ENCODE measurements around the gene TSR3. TPM values are rescaled to one million over a fixed set of nuclear protein-coding genes. Genes with fewer than 3 reads are reported as not detected.

The TSR3 gene
- total and polyA plus RNA-seq, 11 donors = 46.3 to 108 (median 60.0) TPM

- TF ChIP-seq POLR2A (IDR thresholded peaks at IDR 0.05) (no peak), CTCF (IDR thresholded peaks at IDR 0.05) (no peak)
- ATAC-seq = no peak
- 86 to 94% (median 93%) methylated on average over 8 to 16 of the region's 16 CpGs for WGBS, 4 donors
Observed at GRCh38 chr16:1387331-1387730, 35.7 kb upstream of the TSR3 start.

DNA sequence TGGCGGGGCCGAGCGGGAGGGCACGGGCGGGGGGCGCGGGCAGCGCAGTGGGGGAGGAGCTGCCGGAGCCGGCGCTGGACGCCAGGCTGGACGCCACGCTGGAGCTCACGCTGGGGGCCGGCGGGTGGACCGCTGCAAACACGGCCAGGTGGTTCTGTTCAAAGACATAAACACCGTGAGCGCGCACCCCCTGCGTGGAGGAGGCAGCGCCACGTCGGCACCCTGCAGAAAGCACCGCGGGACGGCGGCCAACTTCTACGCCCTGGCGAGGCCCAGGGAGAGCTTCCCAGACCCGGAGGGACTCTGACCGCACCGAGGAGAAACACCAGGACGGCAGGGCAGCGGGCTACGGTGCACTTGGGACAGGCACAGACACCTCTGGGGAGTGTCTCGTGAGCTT, 33.6 kb upstream of the TSR3 start:
- ATAC-seq (no peak), DNase-seq (no peak)
- H3K4me3 ChIP-seq = no peak overlapping the region
- no peaks in the 10 kb centered on the region for H3K4me1 ChIP-seq
- TF ChIP-seq POLR2A (IDR thresholded peaks at IDR 0.05) (no peak), CTCF (IDR thresholded peaks at IDR 0.05) (no peak)
- H3K36me3 ChIP-seq = peaks cover 0 to 76% (median 53%) of the 10 kb centered on the region in 9 donors
- H3K9me3 ChIP-seq = no peaks in the 10 kb centered on the region
- intact Hi-C loops (cut with DNase I) = no loop called here
- no peak overlapping the region for H3K27ac ChIP-seq
- H3K27me3 ChIP-seq = no peaks in the 10 kb centered on the region
- 93 to 97% (median 95%) methylated on average over 39 of the region's 39 CpGs for whole genome bisulfite sequencing, 4 donors

More at GRCh38 chr16:1387331-1387730, 35.7 kb upstream of the TSR3 start:
- H3K27ac ChIP-seq = no peak overlapping the region
- no peak for DNase-seq
- no peaks in the 10 kb centered on the region for H3K4me1 ChIP-seq
- intact Hi-C loops (cut with DNase I) = no loop called here
- no peaks in the 10 kb centered on the region for H3K9me3 ChIP-seq
- peaks cover 0 to 74% (median 55%) of the 10 kb centered on the region in 9 donors for H3K36me3 ChIP-seq
- H3K27me3 ChIP-seq = no peaks in the 10 kb centered on the region
- no peak overlapping the region for H3K4me3 ChIP-seq

GRCh38 chr16:1383556-1383955, 31.9 kb upstream of the TSR3 start:
- Histone ChIP-seq H3K9me3 (no peaks in the 10 kb centered on the region), H3K4me1 (peaks cover 1 to 14% (median 7%) of the 10 kb centered on the region in 12 donors), H3K27ac (no peak overlapping the region), H3K36me3 (peaks cover 0 to 60% (median 36%) of the 10 kb centered on the region in 9 donors), H3K4me3 (no peak overlapping the region), H3K27me3 (no peaks in the 10 kb centered on the region)
- intact Hi-C loops (cut with DNase I) = no loop called here
- ATAC-seq (no peak), DNase-seq (no peak)
- 90 to 96% (median 91%) methylated on average over 11 to 18 of the region's 18 CpGs for WGBS, 4 donors
- no peak for TF ChIP-seq CTCF (IDR thresholded peaks at IDR 0.05)
- no peak for TF ChIP-seq POLR2A (IDR thresholded peaks at IDR 0.05)

- Histone ChIP-seq H3K9me3 (no peaks in the 10 kb centered on the region), H3K36me3 (peaks cover 0 to 54% (median 33%) of the 10 kb centered on the region in 9 donors), H3K27me3 (no peaks in the 10 kb centered on the region), H3K27ac (no peak overlapping the region), H3K4me1 (peaks cover 3 to 27% (median 14%) of the 10 kb centered on the region in 12 donors), H3K4me3 (no peak overlapping the region)
- no peak for TF ChIP-seq POLR2A (IDR thresholded peaks at IDR 0.05)
- TF ChIP-seq CTCF (IDR thresholded peaks at IDR 0.05) = no peak
- DNase-seq (no peak), ATAC-seq (no peak)
- intact Hi-C loops (cut with DNase I) = no loop called here
- WGBS, 4 donors = 86 to 94% (median 91%) methylated on average over 8 to 9 of the region's 9 CpGs
Observed at GRCh38 chr16:1381612-1382406, 30.1 kb upstream of the TSR3 start.

All from heart left ventricle (tissue), 16 donors.